IPS-11a (cell line): ENCODE results near the gene THRAP3.
"Not testable (repeated sequence)": the region's sequence is repeated elsewhere in the genome, so short reads cannot be mapped to it uniquely, and the experiment has no call there.

ENCODE experiments used
- H3K4me3 ChIP-seq: one replicate; pipeline ENCODE4 v1.5.1; 2013; ENCODE audit warnings: low read depth, low read length, control low read depth

THRAP3 gene

DNA sequence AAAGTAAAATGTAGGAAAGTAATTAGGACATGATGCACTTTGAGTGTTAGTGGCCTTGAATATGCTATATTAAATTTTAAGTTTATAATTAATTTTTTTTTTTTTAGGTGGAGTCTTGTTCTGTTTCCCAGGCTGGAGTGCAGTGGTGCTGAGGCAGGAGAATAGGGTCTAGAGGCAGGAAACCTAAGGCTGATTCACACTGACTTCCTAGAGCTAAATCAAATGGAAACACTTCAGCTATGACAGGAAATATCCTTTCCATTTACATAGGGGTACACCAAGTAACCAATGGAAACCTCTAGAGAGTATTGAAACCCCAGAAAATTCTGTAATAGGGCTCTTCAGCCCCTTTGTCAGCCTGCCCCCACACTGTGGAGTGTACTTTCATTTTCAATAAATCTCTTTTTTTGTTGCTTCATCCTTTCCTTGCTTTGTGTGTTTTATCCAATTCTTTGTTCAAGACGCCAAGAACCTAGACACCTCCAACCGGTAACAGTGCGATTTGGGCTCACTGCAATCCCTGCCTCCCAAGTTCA, 17.9 kb upstream of the THRAP3 start:
- H3K4me3 ChIP-seq: no peak overlapping the region

DNA sequence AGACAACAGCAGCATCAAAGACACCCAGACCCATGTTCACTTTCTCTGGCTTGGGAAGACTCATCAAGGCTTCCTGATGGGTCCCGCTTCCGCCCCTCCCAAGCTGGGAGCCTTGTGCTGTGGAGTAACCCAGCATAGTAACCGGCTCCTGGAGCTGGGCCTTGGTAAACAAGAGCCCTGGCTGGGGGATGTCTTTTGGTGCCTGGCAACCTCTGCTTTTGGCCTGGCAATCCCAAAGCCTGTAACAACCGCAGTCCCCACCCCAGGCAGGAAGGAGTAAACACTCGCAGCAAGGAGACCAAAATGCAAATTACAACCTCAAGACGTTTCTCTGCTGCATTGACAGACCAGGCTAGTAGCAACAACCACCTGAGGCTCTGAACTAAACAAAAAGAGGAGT, 16.9 kb upstream of the THRAP3 start:
- no peak overlapping the region for H3K4me3 ChIP-seq

DNA sequence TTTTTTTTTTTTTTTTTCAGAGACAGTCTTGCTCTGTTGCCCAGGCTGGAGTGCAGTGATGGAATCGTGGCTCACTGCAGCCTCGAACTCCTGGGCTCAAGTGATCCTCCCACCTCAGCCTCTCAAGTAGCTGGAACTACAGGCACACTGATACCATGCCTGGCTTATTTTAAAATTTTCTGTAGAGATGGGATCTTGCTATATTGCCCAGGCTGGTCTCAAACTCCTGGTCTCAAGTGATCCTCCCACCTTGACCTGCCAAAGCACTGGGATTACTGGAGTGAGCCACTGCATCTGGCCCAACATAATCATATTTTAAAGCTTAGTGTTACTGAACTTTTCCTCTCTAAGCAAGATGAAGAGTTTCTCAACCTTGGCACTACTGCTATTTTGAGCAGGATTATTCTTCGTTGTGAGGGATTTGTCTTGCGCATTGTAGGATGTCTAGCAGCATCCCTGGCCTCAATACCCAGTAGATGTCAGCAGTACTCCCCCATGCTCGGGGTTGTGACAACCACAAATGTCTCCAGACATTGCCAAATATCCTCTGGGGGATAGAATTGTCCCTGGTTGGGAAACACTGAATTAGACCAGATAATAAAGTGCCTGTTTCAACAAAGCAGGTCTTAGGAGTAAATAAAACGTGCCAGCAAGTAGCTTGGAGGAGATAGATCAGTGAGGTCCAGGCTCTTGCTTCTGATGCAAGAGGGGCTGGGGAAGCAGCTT, 15.1 kb upstream of the THRAP3 start:
- H3K4me3 ChIP-seq: no peak overlapping the region

GRCh38 chr1:36211307-36211706, 12.9 kb upstream of the THRAP3 start:
- no peak overlapping the region for H3K4me3 ChIP-seq

- H3K4me3 ChIP-seq: no peak overlapping the region
Observed at GRCh38 chr1:36211841-36212240, 12.4 kb upstream of the THRAP3 start.

DNA sequence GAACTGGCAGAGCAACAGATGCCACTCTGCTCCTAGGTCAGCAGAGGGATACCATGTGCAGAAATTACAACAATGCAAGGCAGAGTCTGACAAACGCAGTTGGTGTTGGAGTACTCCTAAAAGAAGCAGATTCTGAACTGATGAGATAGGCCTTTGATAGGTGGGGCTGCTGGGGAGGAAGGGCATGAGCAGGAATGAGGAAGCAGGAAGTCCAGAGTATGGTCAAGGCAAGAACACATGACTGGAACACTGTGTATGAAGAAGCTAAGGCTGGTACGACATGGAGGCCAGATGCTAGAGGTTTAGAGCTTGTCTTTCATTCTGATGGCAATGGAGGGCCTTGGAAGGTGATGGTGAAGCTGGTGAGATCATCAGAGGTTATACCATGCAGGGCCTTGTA, 11.5 kb upstream of the THRAP3 start:
- H3K4me3 ChIP-seq: no peak overlapping the region

DNA sequence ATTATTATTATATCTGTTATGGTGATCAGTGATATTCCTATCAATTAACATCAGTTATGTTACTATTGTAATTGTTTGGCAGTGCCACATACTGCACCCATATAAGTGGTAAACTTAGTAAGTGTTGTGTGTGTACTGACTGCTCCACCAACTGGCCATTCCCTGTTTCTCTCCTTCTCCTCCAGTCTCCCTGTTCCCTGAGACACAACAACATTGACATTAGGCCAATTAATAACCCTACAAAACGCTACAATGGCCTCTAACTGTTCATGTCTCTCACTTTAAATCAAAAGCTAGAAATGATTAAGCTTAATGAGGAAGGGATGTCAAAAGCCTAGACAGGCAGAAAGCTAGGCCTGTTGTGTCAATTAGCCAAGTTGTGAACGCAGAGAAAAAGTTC, 6.6 kb upstream of the THRAP3 start:
- H3K4me3 ChIP-seq: no peak overlapping the region

DNA sequence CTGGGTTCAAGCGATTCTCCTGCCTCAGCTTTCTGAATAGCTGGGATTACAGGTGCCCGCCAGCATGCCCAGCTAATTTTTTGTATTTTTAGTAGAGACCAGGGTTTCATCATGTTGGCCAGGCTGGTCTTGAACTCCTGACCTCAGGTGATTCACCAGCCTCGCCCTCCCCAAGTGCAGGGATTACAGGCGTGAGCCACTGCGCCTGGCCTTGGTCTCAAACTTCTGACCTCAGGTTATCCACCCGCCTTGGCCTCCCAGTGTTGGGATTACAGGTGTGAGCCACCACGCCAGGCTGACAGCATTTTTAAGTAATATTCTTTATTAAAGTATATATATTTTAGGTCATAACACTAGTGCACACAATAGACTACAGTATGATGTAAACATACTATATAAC, 2.3 kb upstream of the THRAP3 start:
- H3K4me3 ChIP-seq: not testable (repeated sequence)

GRCh38 chr1:36222481-36223380, 1.5 kb upstream of the THRAP3 start:
- H3K4me3 ChIP-seq: no peak overlapping the region

- H3K4me3 ChIP-seq: peak overlapping the region; percentile 67
Observed at GRCh38 chr1:36223381-36223995, 755 bp upstream of the THRAP3 start.

GRCh38 chr1:36224537-36225282, 467 bp downstream of the THRAP3 start:
- peak overlapping the region; percentile 94 for H3K4me3 ChIP-seq

DNA sequence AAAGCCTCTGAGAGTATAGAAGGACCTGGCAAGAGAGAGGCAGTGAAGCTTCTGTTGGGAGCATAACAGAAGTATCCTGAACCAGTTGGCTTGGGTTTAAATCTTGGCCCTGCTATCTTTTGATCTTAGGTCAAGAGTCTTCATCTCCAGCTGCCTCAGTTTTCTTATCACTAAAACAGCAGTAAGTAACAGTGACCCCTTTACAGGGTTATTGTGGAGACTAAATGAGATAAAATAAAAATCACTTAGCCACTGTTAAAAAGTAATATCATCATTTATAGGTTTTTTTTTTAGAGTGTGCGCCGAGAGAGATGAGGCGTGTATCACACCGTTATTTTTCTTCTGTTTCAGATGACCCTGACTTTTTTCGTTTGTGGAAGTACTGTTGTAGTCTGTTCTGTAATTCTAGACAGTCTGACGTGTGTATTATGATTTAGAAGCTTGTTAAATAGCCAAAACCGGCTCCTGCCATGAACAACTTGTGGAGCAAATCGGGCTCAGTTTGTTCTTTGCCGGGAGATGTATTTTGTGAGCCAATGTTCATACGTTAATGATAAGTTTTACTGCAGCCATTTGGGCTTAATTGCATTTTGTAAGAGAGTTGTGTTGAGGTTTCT, 1.1 kb downstream of the THRAP3 start:
- peak overlapping the region; percentile 94 for H3K4me3 ChIP-seq

DNA sequence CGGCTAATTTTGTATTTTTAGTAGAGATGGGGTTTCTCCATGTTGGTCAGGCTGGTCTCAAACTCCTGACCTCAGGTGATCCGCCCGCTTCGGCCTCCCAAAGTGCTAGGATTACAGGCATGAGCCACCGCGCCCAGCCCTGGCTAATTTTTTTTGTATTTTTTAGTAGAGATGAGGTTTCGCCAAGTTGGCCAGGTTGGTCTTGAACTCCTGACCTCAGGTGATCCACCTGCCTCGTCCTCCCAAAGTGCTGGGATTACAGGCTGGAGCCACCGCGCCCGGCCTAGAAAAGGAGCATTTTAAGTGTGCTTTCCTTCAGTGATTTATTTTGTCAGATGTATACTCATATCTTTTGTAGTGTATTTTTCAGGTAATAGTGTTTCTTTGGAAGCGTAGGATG, 6.0 kb downstream of the THRAP3 start:
- not testable (repeated sequence) for H3K4me3 ChIP-seq

DNA sequence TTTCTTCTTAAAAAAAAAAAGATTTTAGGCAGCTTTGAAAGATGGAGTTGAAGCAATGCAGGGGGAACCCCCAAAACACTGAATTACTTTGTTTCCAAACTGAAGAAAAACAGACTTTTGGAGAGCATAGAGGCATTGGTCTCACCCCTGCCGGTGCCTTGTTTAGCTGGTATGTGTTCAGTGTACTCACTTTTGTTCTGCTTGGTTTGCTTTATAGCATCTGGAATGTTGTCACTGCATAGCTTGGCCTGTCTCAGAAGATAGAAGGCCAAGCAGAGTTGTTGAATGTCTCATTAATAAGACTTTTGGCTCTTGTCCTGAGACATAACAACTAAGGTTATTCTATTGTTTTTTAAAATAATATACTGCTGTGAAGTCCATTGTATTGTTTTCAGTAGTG, 6.9 kb downstream of the THRAP3 start:
- no peak overlapping the region for H3K4me3 ChIP-seq

DNA sequence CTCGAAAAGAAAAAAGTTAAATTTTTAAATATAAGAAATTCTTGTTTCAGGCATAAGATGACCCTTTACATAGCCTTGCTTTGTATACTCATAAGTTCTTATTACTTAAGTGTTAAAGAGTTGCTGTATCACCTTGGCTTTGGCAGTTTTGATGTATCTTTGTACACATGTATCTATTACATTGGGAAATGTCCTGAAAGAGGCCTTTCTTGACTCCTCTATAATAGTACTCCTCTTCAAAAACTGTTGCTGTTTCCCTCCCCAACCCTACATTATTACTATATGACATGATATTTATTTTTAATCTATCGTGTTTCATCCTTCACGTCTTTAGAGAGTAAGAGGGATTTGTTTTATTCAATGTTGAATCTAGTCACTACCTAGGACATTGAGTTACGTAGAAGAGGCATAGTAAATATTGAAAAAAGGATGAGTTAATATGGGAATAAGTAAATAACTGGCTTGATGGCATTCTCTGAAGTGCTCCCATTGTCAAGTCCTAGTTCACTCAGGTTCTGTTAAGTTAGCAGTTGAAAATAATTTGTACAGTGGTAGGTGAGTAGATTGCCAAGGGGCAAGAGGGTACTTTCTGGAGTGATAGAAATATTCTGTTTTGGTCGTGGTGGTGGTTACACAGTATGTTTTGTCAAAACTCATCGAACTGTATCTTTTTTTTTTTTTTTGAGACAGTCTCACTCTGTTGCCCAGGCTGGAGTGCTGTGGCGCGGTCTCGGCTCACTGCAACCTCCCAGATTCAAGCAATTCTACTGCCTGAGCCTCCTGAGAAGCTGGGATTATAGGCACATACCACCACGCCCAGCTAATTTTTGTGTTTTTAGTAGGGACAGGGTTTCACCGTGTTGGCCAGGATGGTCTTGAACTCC, 8.2 kb downstream of the THRAP3 start:
- H3K4me3 ChIP-seq: no peak overlapping the region

DNA sequence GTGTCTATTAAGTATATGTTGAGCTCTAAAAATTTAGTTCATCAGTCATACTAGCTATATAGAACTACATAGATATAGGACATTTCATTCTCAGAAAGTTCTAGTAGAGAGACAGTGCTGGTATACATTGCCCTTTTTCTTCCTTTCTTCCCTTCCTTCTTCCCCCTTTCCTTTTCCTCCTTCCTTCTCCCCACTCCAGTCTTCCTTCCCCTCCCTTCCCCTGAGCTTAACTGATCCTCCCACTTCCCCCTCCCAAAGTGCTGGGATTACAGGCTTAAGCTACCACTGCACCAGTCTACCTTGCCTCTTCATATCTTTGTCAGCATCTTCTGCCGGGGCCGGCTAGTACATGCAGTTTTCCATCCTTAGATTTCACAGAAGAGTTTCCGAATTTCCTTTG, 12.1 kb downstream of the THRAP3 start:
- H3K4me3 ChIP-seq: no peak overlapping the region

- no peak overlapping the region for H3K4me3 ChIP-seq
Observed at GRCh38 chr1:36238433-36238832, 14.2 kb downstream of the THRAP3 start.

DNA sequence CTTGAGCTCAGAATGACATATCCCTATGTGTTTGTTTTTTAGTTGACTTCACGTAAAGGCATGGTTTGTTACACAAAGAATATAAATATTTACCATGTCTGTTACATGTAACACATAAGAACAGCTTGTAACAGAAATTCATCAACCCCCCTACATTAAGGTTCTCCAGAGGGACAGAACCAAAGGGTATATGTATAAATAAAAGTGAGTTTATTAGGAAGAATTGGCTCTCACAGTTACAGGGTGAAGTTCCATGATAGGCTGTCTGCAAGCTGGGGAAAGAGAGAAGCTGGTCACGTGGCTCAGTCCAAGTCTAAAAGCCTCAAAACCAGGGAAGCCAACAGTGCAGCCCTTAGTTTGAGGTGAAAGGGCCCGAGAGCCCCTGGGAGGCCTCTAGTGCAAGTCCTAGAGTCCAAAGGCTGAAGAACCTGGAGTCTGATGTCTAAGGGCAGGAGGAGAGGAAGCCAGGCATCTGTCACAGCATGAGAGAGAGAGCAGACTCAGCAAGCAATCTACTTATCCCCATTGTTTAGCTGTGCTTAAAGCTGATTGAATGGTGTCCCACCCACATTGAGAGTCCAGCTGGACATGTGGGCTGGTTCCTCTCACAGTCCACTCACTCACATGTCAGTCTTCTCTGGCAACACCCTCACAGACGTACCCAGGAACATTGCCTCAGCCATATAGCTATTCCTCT, 15.8 kb downstream of the THRAP3 start:
- H3K4me3 ChIP-seq: no peak overlapping the region

DNA sequence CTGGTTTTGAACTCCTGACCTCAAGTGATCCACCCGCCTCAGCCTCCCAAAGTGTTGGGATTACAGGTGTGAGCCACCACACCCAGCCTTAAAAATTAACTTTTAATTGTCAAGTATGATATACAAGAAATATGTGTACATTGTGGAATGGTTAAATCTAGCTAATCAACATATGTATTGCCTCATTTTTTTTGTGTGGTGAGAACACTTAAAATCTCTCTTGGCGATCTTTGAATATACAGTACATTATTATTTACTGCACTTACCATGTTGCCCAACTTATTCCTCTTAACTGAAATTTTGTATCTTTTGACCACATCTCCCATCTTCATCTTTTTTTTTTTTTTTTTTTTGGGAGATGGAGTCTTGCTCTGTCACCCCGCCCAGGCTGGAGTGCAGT, 23.3 kb downstream of the THRAP3 start:
- no peak overlapping the region for H3K4me3 ChIP-seq
